ENCODE results near the gene CFAP251.

Gene CFAP251

GRCh38 chr12:122049827-122050226, 131.4 kb downstream of the CFAP251 start:
- H3K27me3 ChIP-seq (ENCODE audit: insufficient read depth, poor library complexity, severe bottlenecking): no peaks in the 10 kb centered on the region
- TF ChIP-seq, protein P1, sequence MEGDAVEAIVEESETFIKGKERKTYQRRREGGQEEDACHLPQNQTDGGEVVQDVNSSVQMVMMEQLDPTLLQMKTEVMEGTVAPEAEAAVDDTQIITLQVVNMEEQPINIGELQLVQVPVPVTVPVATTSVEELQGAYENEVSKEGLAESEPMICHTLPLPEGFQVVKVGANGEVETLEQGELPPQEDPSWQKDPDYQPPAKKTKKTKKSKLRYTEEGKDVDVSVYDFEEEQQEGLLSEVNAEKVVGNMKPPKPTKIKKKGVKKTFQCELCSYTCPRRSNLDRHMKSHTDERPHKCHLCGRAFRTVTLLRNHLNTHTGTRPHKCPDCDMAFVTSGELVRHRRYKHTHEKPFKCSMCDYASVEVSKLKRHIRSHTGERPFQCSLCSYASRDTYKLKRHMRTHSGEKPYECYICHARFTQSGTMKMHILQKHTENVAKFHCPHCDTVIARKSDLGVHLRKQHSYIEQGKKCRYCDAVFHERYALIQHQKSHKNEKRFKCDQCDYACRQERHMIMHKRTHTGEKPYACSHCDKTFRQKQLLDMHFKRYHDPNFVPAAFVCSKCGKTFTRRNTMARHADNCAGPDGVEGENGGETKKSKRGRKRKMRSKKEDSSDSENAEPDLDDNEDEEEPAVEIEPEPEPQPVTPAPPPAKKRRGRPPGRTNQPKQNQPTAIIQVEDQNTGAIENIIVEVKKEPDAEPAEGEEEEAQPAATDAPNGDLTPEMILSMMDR (IDR thresholded peaks at IDR 0.05; ENCODE audit: poor library complexity, severe bottlenecking): no peak
- H3K4me3 ChIP-seq (ENCODE audit: severe bottlenecking): no peak overlapping the region
- peaks cover 26% of the 10 kb centered on the region for H3K36me3 ChIP-seq (ENCODE audit: low read depth)
- ATAC-seq (ENCODE audit: low read depth) (no peak), DNase-seq (ENCODE audit: low spot score) (no peak)
- H3K27ac ChIP-seq (ENCODE audit: poor library complexity, severe bottlenecking): no peak overlapping the region
- no peaks in the 10 kb centered on the region for H3K4me1 ChIP-seq (ENCODE audit: insufficient read depth, poor library complexity, severe bottlenecking)
- no peaks in the 10 kb centered on the region for H3K9me3 ChIP-seq (ENCODE audit: severe bottlenecking)

- TF ChIP-seq, protein P1 (IDR thresholded peaks at IDR 0.05; ENCODE audit: poor library complexity, severe bottlenecking): no peak
- Histone ChIP-seq H3K27ac (ENCODE audit: poor library complexity, severe bottlenecking) (no peak overlapping the region), H3K4me1 (ENCODE audit: insufficient read depth, poor library complexity, severe bottlenecking) (no peaks in the 10 kb centered on the region), H3K27me3 (ENCODE audit: insufficient read depth, poor library complexity, severe bottlenecking) (no peaks in the 10 kb centered on the region), H3K4me3 (ENCODE audit: severe bottlenecking) (no peak overlapping the region), H3K9me3 (ENCODE audit: severe bottlenecking) (no peaks in the 10 kb centered on the region), H3K36me3 (ENCODE audit: low read depth) (peaks cover 26% of the 10 kb centered on the region)
- DNase-seq (ENCODE audit: low spot score): no peak
- no peak for ATAC-seq (ENCODE audit: low read depth)
These were observed 132.3 kb downstream of the CFAP251 start for GRCh38 chr12:122050706-122051105.

DNA sequence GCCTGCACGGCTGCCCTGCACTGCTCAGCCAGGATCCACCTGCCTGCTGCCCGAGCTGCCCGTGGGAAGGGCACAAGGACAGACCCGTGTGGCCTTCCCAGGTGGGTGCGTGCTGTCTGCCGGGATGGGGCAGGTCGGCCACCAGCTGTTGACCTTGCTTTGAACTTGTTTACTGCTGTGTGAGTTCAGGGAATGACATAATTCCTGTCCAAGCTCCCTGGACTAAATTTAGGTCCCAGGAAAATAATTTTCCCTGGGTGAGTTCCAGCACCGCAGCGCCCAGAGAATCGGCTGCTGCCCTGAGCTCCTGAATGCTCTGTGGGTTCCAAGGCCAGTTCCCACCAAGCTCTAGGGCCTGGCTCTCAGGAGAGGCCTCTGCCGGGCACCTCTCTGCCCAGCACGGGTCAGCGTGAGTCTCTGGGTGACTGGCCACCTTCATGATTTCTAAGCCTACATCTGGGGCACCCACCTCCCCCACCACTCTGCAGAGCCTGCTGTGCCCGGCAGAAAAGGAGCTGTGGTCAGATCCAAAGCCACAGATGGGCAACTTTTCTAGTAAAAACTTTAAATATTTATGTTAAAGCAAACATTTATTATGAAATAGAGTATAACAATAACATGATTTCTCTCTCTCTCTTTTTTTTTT, 133.0 kb downstream of the CFAP251 start:
- Histone ChIP-seq H3K9me3 (ENCODE audit: severe bottlenecking) (no peaks in the 10 kb centered on the region), H3K4me3 (ENCODE audit: severe bottlenecking) (no peak overlapping the region), H3K4me1 (ENCODE audit: insufficient read depth, poor library complexity, severe bottlenecking) (no peaks in the 10 kb centered on the region), H3K36me3 (ENCODE audit: low read depth) (peaks cover 24% of the 10 kb centered on the region), H3K27me3 (ENCODE audit: insufficient read depth, poor library complexity, severe bottlenecking) (no peaks in the 10 kb centered on the region), H3K27ac (ENCODE audit: poor library complexity, severe bottlenecking) (no peak overlapping the region)
- TF ChIP-seq, protein P1 (IDR thresholded peaks at IDR 0.05; ENCODE audit: poor library complexity, severe bottlenecking): no peak
- ATAC-seq (ENCODE audit: low read depth) (no peak), DNase-seq (ENCODE audit: low spot score) (no peak)

- TF ChIP-seq, protein P1 (IDR thresholded peaks at IDR 0.05; ENCODE audit: poor library complexity, severe bottlenecking): no peak
- no peak overlapping the region for H3K4me3 ChIP-seq (ENCODE audit: severe bottlenecking)
- DNase-seq (ENCODE audit: low spot score): no peak
These were observed 133.9 kb downstream of the CFAP251 start for GRCh38 chr12:122052285-122052684.

More at GRCh38 chr12:122052285-122052684, 133.9 kb downstream of the CFAP251 start:
- Histone ChIP-seq H3K27me3 (ENCODE audit: insufficient read depth, poor library complexity, severe bottlenecking) (no peaks in the 10 kb centered on the region), H3K4me1 (ENCODE audit: insufficient read depth, poor library complexity, severe bottlenecking) (no peaks in the 10 kb centered on the region), H3K36me3 (ENCODE audit: low read depth) (peaks cover 27% of the 10 kb centered on the region), H3K9me3 (ENCODE audit: severe bottlenecking) (no peaks in the 10 kb centered on the region), H3K27ac (ENCODE audit: poor library complexity, severe bottlenecking) (no peak overlapping the region)
- ATAC-seq (ENCODE audit: low read depth): no peak
